Activated T-helper 2 cell treated with anti-CD3 and anti-CD28 coated beads, Interferon-gamma antibody, Interleukin-2, Interleukin-4, amounts not matched to agents 10 μg/mL and 5 μg/mL and 100 μg/mL, durations not matched to agents 14 hours and 24 hours and 36 hours (primary cell): ENCODE measurements around the gene LYSMD1. TPM values are rescaled to one million over a fixed set of nuclear protein-coding genes. Genes with fewer than 3 reads are reported as not detected.
"Not testable (repeated sequence)": the region's sequence is repeated elsewhere in the genome, so short reads cannot be mapped to it uniquely, and the experiment has no call there.

ENCODE experiments used
- DNase-seq: peaks from one replicate; pipeline ENCODE4 v3.0.0; 2021; ENCODE audit warnings: low spot score
- H3K27ac Mint-ChIP-seq: one replicate; pipeline ENCODE4 v1.8.0; 2021; ENCODE audit warnings: mixed read lengths
- H3K27me3 Mint-ChIP-seq: one replicate; pipeline ENCODE4 v1.8.0; 2021; ENCODE audit warnings: low read depth, mixed read lengths
- H3K36me3 Mint-ChIP-seq: one replicate; pipeline ENCODE4 v1.8.0; 2021; ENCODE audit warnings: low read depth, mixed read lengths
- H3K4me1 Mint-ChIP-seq: one replicate; pipeline ENCODE4 v1.8.0; 2021; ENCODE audit warnings: low read depth, mixed read lengths
- H3K4me3 Mint-ChIP-seq: one replicate; pipeline ENCODE4 v1.8.0; 2021; ENCODE audit warnings: low read depth, mild to moderate bottlenecking, moderate library complexity, mixed read lengths
- H3K9me3 Mint-ChIP-seq: one replicate; pipeline ENCODE4 v1.8.0; 2021; ENCODE audit warnings: mixed read lengths
- intact Hi-C: fragments of 100-400 bp; cut with micrococcal nuclease; formaldehyde crosslinking; loops from one replicate; pipeline ENCODE4 v1.15.1; 2023
- total RNA-seq: library from RNA; stranded (reverse); gene quantifications from 2 replicates; pipeline ENCODE4 v1.2.3, GENCODE V29; 2022

Gene LYSMD1
- total RNA-seq, 1 donor from 2014 or later: 3.6 TPM

GRCh38 chr1:151193856-151194255 is 28.2 kb upstream of the LYSMD1 start:
- H3K36me3 Mint-ChIP-seq: peaks cover 4% of the 10 kb centered on the region
- peaks cover 3% of the 10 kb centered on the region for H3K27me3 Mint-ChIP-seq
- no peaks in the 10 kb centered on the region for H3K9me3 Mint-ChIP-seq
- H3K27ac Mint-ChIP-seq: no peak overlapping the region
- no peak for DNase-seq
- H3K4me3 Mint-ChIP-seq: no peak overlapping the region
- H3K4me1 Mint-ChIP-seq: peaks cover 21% of the 10 kb centered on the region
- intact Hi-C loops: no loop called here

DNA sequence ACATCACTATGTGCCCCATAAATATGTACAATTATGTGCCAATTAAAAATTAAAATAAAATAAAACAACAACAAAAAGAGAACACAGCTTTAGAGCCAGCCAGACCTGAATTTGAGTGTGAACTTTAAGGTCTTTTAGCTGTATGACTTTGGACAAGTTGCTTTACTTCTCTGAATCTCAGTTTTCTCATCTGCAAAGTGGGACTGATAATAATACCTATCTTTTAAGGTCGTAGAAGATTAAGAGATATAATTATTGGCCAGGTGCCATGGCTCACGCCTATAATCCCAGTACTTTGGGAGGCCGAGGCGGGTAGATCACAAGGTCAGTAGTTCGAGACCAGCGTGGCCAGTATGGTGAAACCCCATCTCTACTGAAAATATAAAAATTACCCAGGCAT is 27.6 kb upstream of the LYSMD1 start:
- H3K9me3 Mint-ChIP-seq: no peaks in the 10 kb centered on the region
- H3K4me1 Mint-ChIP-seq: peaks cover 26% of the 10 kb centered on the region
- H3K27me3 Mint-ChIP-seq: peaks cover 3% of the 10 kb centered on the region
- DNase-seq: no peak
- peaks cover 1% of the 10 kb centered on the region for H3K36me3 Mint-ChIP-seq
- intact Hi-C loops: no loop called here
- H3K4me3 Mint-ChIP-seq: no peak overlapping the region
- no peak overlapping the region for H3K27ac Mint-ChIP-seq

DNA sequence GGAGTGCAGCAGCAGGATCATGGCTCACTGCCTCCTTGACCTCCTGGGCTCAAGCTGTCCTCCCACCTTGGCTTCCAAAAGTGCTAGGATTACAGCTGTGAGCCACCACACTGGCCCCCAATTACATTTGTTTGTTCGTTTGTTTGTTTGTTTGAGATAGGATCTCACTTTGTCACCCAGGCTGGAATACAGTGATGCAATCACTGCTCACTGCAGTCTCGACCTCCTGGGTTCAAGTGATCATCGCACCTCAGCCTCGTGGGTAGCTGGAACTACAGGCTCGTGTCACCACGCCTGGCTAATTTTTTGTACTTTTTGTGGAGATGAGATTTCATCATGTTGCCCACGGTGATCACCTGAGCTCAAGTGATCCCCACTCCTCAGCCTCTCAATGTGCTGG is 26.3 kb upstream of the LYSMD1 start:
- no peak overlapping the region for H3K27ac Mint-ChIP-seq
- no peak for DNase-seq
- peaks cover 3% of the 10 kb centered on the region for H3K36me3 Mint-ChIP-seq
- no peaks in the 10 kb centered on the region for H3K9me3 Mint-ChIP-seq
- no peak overlapping the region for H3K4me3 Mint-ChIP-seq
- intact Hi-C loops: no loop called here
- H3K4me1 Mint-ChIP-seq: peaks cover 22% of the 10 kb centered on the region
- H3K27me3 Mint-ChIP-seq: peaks cover 3% of the 10 kb centered on the region

DNA sequence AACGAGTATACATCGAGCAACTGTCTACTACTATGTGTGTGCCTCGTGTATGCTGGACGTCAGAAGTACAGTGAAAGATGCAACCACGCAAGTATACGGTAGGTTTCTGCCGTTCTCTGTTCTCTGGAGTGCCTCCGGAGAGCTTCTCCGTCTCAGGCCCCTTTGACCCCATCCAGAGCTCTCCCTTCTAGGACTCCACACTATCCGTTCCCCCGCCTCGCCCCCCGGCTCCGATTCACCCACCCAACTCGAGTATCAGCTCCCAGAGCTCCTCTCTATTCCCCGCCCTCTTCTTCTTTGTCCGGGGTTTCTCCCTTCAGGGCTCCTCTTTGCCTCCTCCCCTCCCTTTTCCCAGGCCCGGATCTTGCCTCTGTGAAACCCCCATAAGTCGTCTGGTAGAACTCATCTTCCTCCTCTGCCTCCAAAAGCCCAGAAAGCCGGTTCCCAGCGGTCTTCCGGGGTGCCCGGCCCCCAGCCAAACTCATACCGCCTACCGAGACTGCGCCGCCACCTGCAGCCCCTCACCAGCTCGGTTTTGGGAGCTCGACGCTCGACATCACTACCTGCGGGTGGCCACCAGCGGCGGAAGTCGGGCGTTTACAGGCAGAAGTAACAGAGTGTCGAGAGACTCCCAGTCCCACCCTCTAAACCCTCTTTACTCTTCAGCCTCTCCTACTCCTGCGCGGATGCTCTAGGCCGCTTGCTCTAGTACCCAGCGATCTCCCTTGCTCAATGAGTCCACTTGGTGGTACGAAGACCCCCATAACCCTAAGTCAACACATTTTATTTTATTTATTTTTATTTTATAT is 24.1 kb upstream of the LYSMD1 start, which contains the start of gene VPS72:
Gene VPS72, minus strand, starts transcription at position 561 of the 809 bp plus-strand sequence. Its CDS starts 76 bp downstream, at position 485.
- DNase-seq: peak; percentile 85
- intact Hi-C loops: loop anchor here (1.0 kb wide), 3 partner anchors 8 to 64 kb away; partner anchors contain the start of genes LYSMD1, PIP5K1A and PSMD4
- Mint-ChIP-seq H3K27me3 (peaks cover 3% of the 10 kb centered on the region), H3K9me3 (no peaks in the 10 kb centered on the region), H3K4me1 (peaks cover 17% of the 10 kb centered on the region), H3K4me3 (peak within 1 kb of the TSS; percentile 93), H3K36me3 (peaks cover 15% of the 10 kb centered on the region), H3K27ac (peak within 1 kb of the TSS; percentile 94)

GRCh38 chr1:151188667-151189066 is 23.0 kb upstream of the LYSMD1 start:
- intact Hi-C loops: not testable (repeated sequence)

DNA sequence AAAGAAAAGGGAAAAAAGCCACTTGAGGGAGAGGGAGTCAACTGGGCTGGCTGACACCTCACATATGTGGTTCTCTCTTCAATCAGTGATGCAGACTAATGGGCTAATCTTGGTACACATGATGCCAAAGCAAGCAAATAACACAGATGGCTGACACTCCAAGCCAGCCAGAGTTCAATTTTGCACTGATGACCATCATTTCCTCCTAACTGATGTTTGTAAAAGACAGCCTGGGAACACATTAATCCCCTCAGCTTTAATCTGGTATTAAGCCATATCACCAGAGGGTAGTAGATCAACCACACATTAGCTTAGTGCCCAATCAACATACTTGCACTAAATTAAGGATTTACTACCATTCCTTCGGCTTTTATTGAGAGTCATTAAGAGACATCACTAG is 21.5 kb upstream of the LYSMD1 start:
- Mint-ChIP-seq H3K4me3 (no peak overlapping the region), H3K27me3 (no peaks in the 10 kb centered on the region), H3K27ac (no peak overlapping the region), H3K9me3 (no peaks in the 10 kb centered on the region), H3K4me1 (peaks cover 17% of the 10 kb centered on the region), H3K36me3 (peaks cover 35% of the 10 kb centered on the region)
- intact Hi-C loops: no loop called here
- DNase-seq: no peak

More at GRCh38 chr1:151188667-151189066, 23.0 kb upstream of the LYSMD1 start:
- not testable (repeated sequence) for H3K27me3 Mint-ChIP-seq, DNase-seq, H3K9me3 Mint-ChIP-seq
- Mint-ChIP-seq H3K36me3 (peaks cover 24% of the 10 kb centered on the region), H3K4me3 (peak overlapping the region; percentile 93), H3K4me1 (peaks cover 17% of the 10 kb centered on the region), H3K27ac (peak overlapping the region; percentile 5)

GRCh38 chr1:151184211-151184610 is 18.5 kb upstream of the LYSMD1 start:
- H3K27me3 Mint-ChIP-seq: no peaks in the 10 kb centered on the region
- H3K9me3 Mint-ChIP-seq: no peaks in the 10 kb centered on the region
- intact Hi-C loops: no loop called here
- peaks cover 12% of the 10 kb centered on the region for H3K4me1 Mint-ChIP-seq
- no peak overlapping the region for H3K4me3 Mint-ChIP-seq
- H3K36me3 Mint-ChIP-seq: peaks cover 59% of the 10 kb centered on the region
- H3K27ac Mint-ChIP-seq: no peak overlapping the region
- DNase-seq: no peak

DNA sequence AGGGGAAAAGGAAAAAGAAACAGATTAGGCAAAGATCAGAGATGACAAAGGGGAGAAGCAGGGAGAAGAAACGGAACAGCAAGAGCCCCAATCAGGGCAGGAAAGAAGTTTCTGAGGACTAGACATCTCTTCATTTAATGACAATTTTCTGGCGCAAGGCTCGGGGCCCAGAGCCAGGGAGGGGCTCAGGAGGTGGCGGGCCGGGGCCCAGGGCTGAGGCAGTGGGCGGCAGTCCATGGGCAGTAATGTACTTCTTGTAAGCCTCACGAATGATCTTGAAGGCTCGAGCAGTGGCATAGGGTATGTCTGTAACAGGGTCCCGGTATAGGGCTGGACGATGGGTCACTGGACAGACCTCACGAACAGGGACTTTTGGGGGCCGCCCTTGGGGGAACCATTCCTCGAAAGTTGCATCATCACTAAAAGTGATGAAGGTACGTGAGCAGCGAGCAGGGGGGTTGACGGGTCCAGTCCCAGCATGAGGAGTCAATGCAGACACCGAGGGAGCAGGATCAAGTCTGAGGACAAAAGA is 10.9 kb upstream of the LYSMD1 start:
- H3K4me3 Mint-ChIP-seq: no peak overlapping the region
- H3K27me3 Mint-ChIP-seq: no peaks in the 10 kb centered on the region
- no peak for DNase-seq
- no peak overlapping the region for H3K27ac Mint-ChIP-seq
- intact Hi-C loops: no loop called here
- H3K4me1 Mint-ChIP-seq: no peaks in the 10 kb centered on the region
- no peaks in the 10 kb centered on the region for H3K9me3 Mint-ChIP-seq
- peaks cover 67% of the 10 kb centered on the region for H3K36me3 Mint-ChIP-seq

DNA sequence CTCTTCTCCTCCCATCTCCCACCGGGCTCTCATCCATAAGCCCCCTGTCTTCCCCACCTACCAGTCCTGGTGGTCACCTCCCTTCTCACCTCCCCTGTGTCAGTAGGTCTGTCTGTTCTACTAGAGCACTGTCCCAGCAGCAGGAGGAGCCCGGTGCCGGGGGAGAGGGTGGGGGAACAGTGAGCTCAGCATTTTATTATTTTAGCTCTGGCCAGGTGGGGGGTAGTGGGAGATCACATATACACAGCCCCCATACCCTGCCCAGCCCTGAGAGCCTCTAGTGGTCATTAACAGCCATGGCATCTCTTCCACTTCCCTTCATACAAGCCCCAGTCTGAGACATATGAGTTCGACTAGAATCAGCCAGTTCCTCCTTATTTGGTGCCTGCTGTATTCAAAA is 10.2 kb upstream of the LYSMD1 start, which contains the start of gene TMOD4:
Gene TMOD4, minus strand, starts transcription at position 119 of the 400 bp plus-strand sequence. CDS start 1,106 bp downstream, outside the sequence.
- Mint-ChIP-seq H3K27ac (no peak within 1 kb of the TSS), H3K4me3 (no peak within 1 kb of the TSS), H3K36me3 (peaks cover 60% of the 10 kb centered on the region), H3K9me3 (no peaks in the 10 kb centered on the region), H3K27me3 (no peaks in the 10 kb centered on the region), H3K4me1 (no peaks in the 10 kb centered on the region)
- intact Hi-C loops: no loop called here
- DNase-seq: no peak

DNA sequence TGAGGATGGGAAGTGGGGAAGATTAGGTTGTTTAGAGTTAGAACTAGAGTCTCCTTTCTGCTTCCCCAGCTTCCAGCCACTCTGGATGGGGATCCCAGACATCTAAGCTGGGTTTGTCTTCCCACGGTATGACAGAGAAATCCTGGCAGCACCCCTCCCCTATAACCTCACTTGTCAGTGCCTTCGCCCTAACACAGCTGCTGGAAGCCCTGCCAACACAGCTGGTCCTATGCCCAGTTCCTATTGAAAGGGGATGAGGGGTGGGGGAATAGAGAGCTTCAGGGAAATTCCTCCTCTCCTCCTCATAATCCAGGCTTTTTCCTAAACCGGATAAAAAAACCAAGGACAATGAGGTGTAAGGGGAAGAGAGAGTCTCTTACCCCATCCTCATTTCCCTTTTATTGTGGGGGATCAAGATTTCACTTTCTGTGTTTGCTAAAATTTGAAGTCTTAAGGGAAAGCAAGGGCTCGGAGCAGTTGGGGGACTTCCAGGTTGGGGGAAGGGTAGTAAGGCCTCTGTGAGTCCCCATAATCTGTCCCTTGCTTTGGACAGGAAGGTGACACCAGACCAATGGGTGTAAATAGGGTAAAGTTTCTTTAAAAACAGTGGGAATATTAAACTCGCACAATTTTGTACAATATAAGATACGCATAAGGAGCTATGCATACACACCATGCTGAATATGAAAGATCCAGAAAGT is 9.5 kb upstream of the LYSMD1 start:
- Mint-ChIP-seq H3K4me3 (no peak overlapping the region), H3K27me3 (no peaks in the 10 kb centered on the region), H3K27ac (no peak overlapping the region), H3K9me3 (no peaks in the 10 kb centered on the region), H3K36me3 (peaks cover 56% of the 10 kb centered on the region), H3K4me1 (no peaks in the 10 kb centered on the region)
- DNase-seq: no peak
- intact Hi-C loops: no loop called here

DNA sequence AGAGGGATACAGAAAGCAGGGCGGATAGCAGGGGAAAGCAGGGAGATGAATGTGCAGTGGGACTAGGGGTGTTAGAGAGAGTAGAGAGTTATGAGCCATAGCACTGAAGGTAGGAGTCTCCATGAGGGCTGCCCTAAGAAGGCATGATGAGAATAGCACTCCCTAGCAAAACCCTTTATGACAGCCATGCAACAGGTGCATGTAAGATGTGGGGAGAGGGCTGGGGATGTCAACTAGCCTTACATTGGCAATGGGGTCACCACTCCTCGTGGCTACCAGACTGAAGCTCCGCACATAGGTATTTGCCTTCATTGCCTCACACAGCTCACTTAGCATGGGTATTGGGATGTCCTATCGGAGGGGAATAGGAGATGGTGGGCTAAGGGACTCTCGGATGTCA is 5.5 kb upstream of the LYSMD1 start:
- intact Hi-C loops: no loop called here
- no peak overlapping the region for H3K27ac Mint-ChIP-seq
- H3K9me3 Mint-ChIP-seq: no peaks in the 10 kb centered on the region
- no peaks in the 10 kb centered on the region for H3K27me3 Mint-ChIP-seq
- peaks cover 9% of the 10 kb centered on the region for H3K4me1 Mint-ChIP-seq
- DNase-seq: no peak
- H3K36me3 Mint-ChIP-seq: peaks cover 57% of the 10 kb centered on the region
- H3K4me3 Mint-ChIP-seq: no peak overlapping the region

DNA sequence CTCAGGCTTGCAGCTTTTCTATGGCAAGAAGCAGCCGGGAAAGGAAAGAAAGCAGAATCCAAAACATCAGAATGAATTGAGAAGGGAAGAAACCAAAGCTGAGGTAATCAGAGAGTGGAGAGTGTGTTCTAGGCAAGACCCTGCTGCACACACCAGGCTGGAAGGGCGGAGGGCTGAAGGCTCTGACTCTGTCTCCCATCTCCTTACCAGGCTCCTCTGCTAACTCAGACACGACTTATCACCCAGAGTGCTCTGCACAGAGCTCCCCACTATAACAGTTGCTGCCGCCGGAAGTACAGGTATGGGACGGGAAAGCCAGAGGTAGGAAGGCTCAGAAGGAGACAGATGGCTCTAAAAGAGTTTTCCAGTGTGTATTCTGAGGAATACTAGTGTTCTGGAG is 1.4 kb upstream of the LYSMD1 start:
- peaks cover 31% of the 10 kb centered on the region for H3K4me1 Mint-ChIP-seq
- DNase-seq: no peak
- H3K9me3 Mint-ChIP-seq: no peaks in the 10 kb centered on the region
- H3K27me3 Mint-ChIP-seq: no peaks in the 10 kb centered on the region
- peak overlapping the region; percentile 91 for H3K4me3 Mint-ChIP-seq
- H3K27ac Mint-ChIP-seq: peak overlapping the region; percentile 47
- peaks cover 60% of the 10 kb centered on the region for H3K36me3 Mint-ChIP-seq
- intact Hi-C loops: no loop called here
